Fibroblast of mammary gland (primary cell): ENCODE measurements around the gene CLCNKA.
"Not testable (repeated sequence)": the region's sequence is repeated elsewhere in the genome, so short reads cannot be mapped to it uniquely, and the experiment has no call there.

Experiments
- DNase-seq: peaks from one replicate; pipeline ENCODE4 v3.0.0-alpha.2; 2010; ENCODE audit warnings: low read depth
- H3K4me3 ChIP-seq: 2 replicates; pipeline ENCODE4 v1.5.1; 2011; ENCODE audit warnings: low read depth, mild to moderate bottlenecking, low read length, moderate library complexity; ENCODE audit not compliant: control insufficient read depth
- TF ChIP-seq, protein P1 (sequence below): conservative IDR thresholded peaks from 2 replicates; pipeline ENCODE4 v1.5.1; 2011; ENCODE audit warnings: low read depth, low read length, inconsistent platforms; ENCODE audit not compliant: control insufficient read depth, insufficient read depth

The CLCNKA gene

DNA sequence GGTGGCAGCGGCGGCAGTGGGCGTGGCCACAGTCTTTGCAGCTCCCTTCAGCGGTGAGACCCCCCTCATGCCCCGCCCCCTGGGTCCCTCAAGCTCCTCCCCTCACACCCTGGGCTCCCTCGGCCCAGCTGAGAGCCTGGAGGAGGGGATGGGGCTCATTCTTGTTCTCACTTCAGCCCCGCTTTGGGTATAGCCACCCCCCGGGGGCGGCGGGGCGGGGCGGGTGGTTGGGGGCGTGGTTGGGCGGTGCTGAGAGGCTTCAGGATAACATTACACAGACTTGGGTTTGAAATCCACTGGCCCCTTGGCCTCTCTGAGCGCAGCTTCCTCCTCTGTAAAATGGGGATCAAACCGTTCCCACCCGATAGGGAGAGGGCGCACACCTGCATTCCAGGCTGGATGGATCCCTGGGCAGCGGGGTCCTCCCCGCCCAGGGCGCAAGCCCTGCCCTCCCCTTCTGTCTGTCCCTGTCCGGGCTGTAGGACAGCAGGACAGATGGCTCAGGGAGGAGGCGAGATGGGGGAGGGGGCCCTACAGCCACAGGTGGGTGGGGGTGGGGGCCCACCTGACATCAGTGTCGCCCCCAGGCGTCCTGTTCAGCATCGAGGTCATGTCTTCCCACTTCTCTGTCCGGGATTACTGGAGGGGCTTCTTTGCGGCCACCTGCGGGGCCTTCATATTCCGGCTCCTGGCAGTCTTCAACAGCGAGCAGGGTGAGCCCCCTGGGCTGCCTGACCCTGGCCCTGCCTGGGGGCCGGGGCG, 5.1 kb downstream of the CLCNKA start:
- DNase-seq, result no peak
- TF ChIP-seq, protein P1, sequence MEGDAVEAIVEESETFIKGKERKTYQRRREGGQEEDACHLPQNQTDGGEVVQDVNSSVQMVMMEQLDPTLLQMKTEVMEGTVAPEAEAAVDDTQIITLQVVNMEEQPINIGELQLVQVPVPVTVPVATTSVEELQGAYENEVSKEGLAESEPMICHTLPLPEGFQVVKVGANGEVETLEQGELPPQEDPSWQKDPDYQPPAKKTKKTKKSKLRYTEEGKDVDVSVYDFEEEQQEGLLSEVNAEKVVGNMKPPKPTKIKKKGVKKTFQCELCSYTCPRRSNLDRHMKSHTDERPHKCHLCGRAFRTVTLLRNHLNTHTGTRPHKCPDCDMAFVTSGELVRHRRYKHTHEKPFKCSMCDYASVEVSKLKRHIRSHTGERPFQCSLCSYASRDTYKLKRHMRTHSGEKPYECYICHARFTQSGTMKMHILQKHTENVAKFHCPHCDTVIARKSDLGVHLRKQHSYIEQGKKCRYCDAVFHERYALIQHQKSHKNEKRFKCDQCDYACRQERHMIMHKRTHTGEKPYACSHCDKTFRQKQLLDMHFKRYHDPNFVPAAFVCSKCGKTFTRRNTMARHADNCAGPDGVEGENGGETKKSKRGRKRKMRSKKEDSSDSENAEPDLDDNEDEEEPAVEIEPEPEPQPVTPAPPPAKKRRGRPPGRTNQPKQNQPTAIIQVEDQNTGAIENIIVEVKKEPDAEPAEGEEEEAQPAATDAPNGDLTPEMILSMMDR, result no peak

DNA sequence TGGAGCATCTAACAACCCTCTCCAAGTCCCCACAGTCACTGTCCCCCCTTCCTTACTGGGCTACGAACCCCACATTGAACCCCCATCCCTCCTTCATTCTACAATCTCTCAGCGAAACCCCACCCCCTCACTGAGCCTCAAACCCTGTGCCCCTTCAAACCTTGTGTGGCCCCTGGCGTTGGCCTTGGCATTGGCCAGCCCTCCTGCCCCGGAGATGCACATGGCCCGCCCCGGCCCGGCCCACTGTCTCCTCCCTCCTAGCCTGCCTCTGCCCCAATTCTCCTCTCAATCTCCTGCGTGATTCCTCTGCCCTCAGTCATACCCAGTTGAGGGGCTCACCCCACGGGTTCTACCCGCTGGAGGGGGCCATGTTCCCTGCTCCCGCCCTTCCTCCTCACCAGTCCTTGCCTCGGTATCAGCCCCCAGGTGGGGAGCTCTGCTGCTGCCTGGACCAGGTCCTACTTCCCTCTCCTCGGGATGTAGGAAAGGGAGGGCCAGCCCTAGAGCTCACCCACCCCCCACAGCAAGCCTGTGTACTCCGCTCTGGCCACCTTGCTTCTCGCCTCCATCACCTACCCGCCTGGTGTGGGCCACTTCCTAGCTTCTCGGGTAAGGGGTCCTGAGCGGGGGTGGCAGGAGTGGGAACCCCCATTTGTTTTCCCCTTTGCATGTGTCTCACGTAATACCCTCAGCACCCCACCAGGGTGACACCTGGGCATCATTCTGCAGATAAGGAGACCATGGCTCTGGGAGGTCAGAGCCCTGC, 6.6 kb downstream of the CLCNKA start:
- DNase-seq, result no peak
- TF ChIP-seq, protein P1, result no peak

More for the DNA sequence above, 5.1 kb downstream of the CLCNKA start:
- H3K4me3 ChIP-seq, result no peak overlapping the region

DNA sequence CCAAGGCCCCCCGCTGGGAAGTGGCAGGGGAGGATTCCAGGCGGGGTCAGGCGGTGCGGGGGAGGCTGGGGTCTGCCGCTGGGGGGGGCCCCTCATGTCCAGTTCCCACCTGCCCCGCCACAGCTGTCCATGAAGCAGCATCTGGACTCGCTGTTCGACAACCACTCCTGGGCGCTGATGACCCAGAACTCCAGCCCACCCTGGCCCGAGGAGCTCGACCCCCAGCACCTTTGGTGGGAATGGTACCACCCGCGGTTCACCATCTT, 7.1 kb downstream of the CLCNKA start:
- not testable (repeated sequence) for DNase-seq, H3K4me3 ChIP-seq

More for the DNA sequence above, 6.6 kb downstream of the CLCNKA start:
- no peak overlapping the region for H3K4me3 ChIP-seq

DNA sequence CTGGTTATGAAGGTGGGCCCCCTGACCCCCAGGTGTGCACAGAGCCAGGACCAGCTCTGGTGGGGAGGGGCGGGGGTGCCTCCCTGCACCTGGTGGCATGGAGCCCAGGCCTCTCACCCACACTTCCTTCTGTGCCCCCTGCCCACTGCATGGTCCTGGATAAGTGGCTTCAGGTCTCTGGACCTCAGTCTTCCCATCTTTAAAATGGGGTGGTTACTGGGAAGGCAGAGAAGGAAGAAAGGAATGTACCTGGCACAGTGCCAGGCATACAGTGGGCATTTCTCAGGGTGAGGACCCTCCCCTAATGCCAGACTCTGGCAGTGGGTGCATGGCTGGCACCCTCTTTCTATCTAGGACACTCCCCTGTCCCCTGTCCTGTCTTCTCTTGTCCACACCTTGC, 7.5 kb downstream of the CLCNKA start:
- TF ChIP-seq, protein P1, result no peak
- DNase-seq, result no peak
- H3K4me3 ChIP-seq, result no peak overlapping the region

DNA sequence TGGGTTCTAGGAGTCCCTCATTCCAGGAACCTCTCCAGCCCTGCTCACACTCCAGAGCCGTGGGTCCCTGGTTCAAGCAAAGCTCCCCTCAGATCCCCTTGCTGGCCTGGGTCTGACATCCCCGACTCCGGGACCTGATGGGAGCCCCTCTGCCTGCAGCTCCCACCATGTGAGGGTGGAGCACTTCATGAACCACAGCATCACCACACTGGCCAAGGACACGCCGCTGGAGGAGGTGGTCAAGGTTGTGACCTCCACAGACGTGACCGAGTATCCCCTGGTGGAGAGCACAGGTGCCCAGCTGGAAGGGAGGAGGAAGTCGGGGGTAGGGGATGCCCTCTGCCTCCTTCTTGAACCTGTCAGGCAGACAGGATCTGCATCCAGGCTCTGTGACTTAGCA, 9.7 kb downstream of the CLCNKA start:
- no peak overlapping the region for H3K4me3 ChIP-seq
- TF ChIP-seq, protein P1, result no peak
- no peak for DNase-seq

DNA sequence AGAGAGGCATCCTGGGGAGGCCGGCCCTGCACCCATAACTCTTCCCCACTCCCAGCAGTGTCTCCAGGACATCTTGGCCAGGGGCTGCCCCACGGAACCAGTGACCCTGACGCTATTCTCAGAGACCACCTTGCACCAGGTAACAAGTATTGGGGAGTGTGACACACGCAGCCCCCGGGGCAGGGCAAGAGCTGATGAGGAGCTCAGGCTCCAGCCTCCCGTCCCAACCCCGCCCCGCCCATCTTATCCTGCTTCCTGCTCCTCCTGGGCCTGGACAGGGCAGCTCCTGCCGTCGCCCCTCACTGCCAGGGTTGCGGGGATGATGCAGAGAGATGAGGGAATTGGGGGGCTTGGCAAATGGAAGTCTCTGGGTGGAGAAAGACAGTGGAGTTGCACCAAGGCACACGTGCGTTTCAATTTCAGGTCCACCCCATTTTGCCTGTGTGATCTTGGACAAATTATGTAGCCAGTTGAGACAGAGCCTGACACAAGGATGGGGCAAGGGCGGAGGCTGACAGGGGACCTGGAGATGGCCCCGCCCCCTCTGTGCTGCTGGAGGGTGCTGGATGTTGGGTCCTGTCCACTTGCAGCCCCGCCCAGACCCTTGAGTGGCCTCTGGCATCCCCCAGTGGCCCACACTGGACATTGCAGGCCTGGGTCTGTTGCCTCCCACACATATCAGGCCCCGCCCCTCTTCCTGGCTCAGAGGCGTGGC, 10.7 kb downstream of the CLCNKA start:
- DNase-seq, result peak; percentile 80
- H3K4me3 ChIP-seq, result no peak overlapping the region
- TF ChIP-seq, protein P1, result peak; percentile 93

DNA sequence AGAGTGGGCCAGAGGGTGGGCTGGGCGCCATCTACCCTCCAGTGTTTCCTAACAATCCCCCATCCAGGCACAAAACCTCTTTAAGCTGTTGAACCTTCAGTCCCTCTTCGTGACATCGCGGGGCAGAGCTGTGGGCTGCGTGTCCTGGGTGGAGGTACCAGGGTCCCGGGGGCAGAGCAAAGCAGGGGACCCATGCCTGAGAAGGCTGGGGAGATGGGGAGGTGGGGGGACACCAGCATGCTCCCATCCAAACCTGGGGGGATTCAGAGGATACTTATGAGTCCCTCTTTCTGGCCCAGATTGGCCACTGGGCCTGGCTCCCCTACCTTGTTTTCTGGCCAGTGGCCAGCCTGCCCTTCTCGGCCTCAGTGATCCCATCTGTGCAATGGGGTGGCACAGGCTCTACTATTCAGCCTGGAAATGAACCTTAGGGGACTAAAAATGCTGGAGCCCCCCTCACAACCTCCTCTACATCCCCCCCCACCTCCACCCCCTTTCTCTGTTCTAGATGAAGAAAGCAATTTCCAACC, 11.3 kb downstream of the CLCNKA start:
- not testable (repeated sequence) for DNase-seq, H3K4me3 ChIP-seq

DNA sequence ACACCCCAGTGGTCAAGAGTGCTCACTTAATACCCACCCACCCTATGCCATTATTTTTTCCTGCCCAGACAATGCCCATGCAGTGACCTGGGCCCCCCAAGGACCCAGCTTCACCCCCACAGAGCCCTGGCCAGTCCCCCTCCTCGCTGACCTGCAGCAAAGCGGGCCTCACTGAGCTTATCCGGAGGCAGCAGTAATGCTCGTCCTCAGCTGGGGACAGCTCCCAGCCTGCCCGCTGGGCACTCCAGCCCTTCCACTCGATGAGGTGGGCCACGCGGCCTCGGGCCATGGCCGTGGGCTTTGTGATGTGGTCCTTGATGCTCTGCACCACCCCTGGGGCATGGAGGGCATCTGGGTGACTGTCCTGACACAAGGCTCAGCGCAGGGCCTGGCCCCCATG, 14.6 kb downstream of the CLCNKA start:
- not testable (repeated sequence) for DNase-seq, H3K4me3 ChIP-seq
